Breast epithelium (tissue), 4 donors: ENCODE measurements around the gene CYP27C1. TPM values are rescaled to one million over a fixed set of nuclear protein-coding genes. Genes with fewer than 3 reads are reported as not detected.
"Not testable (repeated sequence)": the region's sequence is repeated elsewhere in the genome, so short reads cannot be mapped to it uniquely, and the experiment has no call there.

Experiments
- DNase-seq, 2 donors: peaks; one replicate each; pipeline ENCODE4 v3.0.0-alpha.2; 2019; ENCODE audit warnings: low spot score in 2 of 2
- H3K27ac ChIP-seq, 2 donors: fragments of 200-600 bp; sonication (generic) in 1 of 2; one replicate each; pipeline ENCODE4 v1.5.1; 2016 to 2019; ENCODE audit warnings: mild to moderate bottlenecking in 1 of 2
- H3K27me3 ChIP-seq, 2 donors: fragments of 200-600 bp; sonication (generic) in 1 of 2; one replicate each; pipeline versions ENCODE4 v1.5.1 to v1.6.0; 2017 to 2019; ENCODE audit warnings: control low read depth in 1 of 2, mild to moderate bottlenecking in 1 of 2
- H3K36me3 ChIP-seq: fragments of 200-600 bp; one replicate; pipeline ENCODE4 v1.5.1; 2019
- H3K4me1 ChIP-seq, 2 donors: fragments of 200-600 bp; sonication (generic); one replicate each; pipeline ENCODE4 v1.5.1; 2016 to 2019; ENCODE audit warnings: control low read depth in 1 of 2
- H3K4me3 ChIP-seq, 3 donors: fragments of 200-600 bp; sonication (generic); 1 replicate in 2 of 3; 2 replicates in 1 of 3; pipeline ENCODE4 v1.5.1; 2016 to 2019; ENCODE audit warnings: mild to moderate bottlenecking in 3 of 3, moderate library complexity in 2 of 3
- H3K9me3 ChIP-seq, 2 donors: fragments of 200-600 bp; sonication (generic) in 1 of 2; one replicate each; pipeline ENCODE4 v1.5.1; 2016 to 2019; ENCODE audit warnings: control low read depth in 1 of 2
- POLR2A ChIP-seq: fragments of 450-650 bp; IDR thresholded peaks from one replicate; pipeline ENCODE4 v1.6.1; 2016; ENCODE audit warnings: antibody characterized with exemption, mild to moderate bottlenecking, moderate library complexity
- POLR2AphosphoS5 ChIP-seq, 3 donors: sonication (generic); formaldehyde crosslinking; IDR thresholded peaks; one replicate each; pipeline ENCODE4 v1.6.1; 2017; ENCODE audit warnings: antibody characterized with exemption in 3 of 3
- intact Hi-C: fragments of 100-400 bp; cut with DNase I; formaldehyde crosslinking; loops from one replicate; pipeline ENCODE4 v1.15.1; 2023; ENCODE audit warnings: low total_unique reads
- total RNA-seq, 3 donors: library from RNA; depleted of rRNA; stranded (reverse); fragments of >200 nt; gene quantifications; one replicate each; pipeline ENCODE4 v1.1.0, GENCODE V29; 2016
- TF ChIP-seq, protein P1 (sequence below), 3 donors: fragments of 450-650 bp; IDR thresholded peaks; one replicate each; pipeline ENCODE4 v1.5.1; 2016 to 2017; ENCODE audit warnings: antibody characterized with exemption in 3 of 3, mild to moderate bottlenecking in 3 of 3, moderate library complexity in 3 of 3

CYP27C1 gene
- total RNA-seq, 3 donors from 2014 or later = 0.29 to 0.48 (median 0.33) TPM

DNA sequence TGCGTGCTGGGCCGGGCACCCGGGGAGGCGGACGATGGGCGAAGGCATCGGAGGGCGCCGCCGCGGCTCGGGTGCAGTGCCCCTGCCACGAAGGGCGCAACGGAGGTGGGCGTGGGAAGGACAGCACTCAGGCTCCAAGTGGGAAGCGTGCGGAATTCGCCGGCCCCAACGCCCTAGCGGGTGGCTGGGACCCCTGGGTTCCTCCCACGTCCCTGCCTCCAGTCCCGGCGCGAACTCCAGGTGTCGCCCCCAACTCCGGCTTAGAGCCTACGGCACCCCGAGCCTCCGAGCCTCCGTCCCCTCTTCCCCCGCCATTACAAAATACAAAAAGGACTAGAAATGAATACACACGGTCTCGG, 1.3 kb downstream of the CYP27C1 start:
- DNase-seq = no peak
- intact Hi-C loops = no loop called here
- Histone ChIP-seq H3K4me1 (peaks cover 0 to 11% of the 10 kb centered on the region in 2 donors), H3K27me3 (peaks cover 3 to 16% of the 10 kb centered on the region in 2 donors), H3K27ac (no peak overlapping the region), H3K9me3 (peaks cover 0 to under 1% of the 10 kb centered on the region in 2 donors), H3K4me3 (peak overlapping the region; percentile 56 to 80 (median 58)), H3K36me3 (no peaks in the 10 kb centered on the region)
- TF ChIP-seq POLR2AphosphoS5 (IDR thresholded peaks at IDR 0.05) (no peak), POLR2A (no peak)
- TF ChIP-seq, protein P1, sequence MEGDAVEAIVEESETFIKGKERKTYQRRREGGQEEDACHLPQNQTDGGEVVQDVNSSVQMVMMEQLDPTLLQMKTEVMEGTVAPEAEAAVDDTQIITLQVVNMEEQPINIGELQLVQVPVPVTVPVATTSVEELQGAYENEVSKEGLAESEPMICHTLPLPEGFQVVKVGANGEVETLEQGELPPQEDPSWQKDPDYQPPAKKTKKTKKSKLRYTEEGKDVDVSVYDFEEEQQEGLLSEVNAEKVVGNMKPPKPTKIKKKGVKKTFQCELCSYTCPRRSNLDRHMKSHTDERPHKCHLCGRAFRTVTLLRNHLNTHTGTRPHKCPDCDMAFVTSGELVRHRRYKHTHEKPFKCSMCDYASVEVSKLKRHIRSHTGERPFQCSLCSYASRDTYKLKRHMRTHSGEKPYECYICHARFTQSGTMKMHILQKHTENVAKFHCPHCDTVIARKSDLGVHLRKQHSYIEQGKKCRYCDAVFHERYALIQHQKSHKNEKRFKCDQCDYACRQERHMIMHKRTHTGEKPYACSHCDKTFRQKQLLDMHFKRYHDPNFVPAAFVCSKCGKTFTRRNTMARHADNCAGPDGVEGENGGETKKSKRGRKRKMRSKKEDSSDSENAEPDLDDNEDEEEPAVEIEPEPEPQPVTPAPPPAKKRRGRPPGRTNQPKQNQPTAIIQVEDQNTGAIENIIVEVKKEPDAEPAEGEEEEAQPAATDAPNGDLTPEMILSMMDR (IDR thresholded peaks at IDR 0.05) = no peak

DNA sequence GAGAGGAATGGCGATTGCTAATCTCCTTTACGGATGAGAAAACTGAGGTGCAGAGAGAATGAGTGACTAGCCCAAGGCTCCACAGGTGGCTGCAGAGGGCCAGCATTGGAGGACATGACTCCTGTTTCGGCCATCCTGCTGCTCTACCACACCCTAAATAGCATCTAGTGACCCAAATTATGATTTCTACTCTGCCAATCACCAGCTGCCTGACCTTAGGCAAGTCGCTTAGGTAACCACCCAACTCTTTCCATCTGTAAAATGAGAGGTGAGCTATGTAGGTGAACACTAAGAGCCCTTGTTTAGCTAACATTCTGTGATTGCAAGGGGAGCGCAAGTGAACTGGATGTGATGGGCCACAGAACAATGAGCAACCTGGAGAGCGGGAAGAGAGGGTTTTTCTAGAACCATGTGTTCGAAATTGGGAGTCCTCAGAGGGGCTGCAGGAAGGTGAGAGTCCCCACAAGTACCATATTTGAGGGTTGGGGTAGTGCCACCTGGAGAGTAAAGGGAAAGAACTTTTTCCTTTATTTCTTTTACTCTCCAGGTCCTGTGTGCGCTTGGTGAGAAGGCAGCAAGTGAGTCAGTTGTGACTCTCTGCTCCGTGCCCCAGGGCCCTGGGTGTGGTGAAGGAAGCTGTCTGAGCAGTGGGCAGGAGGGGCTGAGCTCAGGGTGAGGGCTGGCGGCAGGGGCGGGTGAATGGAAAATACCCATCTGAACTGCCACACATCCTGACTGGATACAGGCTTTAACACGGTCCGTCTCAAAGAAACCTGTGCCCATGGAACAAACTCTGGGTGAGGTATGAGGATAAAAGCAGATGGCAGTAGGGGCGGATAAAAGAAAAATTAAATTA, 2.4 kb downstream of the CYP27C1 start:
- no peak overlapping the region for H3K27ac ChIP-seq
- H3K27me3 ChIP-seq = peaks cover 3 to 16% of the 10 kb centered on the region in 2 donors
- H3K36me3 ChIP-seq = no peaks in the 10 kb centered on the region
- DNase-seq = no peak
- peaks cover 0 to 11% of the 10 kb centered on the region in 2 donors for H3K4me1 ChIP-seq
- no peak overlapping the region for H3K4me3 ChIP-seq
- TF ChIP-seq, protein P1 (IDR thresholded peaks at IDR 0.05) = no peak
- TF ChIP-seq POLR2A (no peak), POLR2AphosphoS5 (IDR thresholded peaks at IDR 0.05) (no peak)
- intact Hi-C loops = no loop called here
- peaks cover 0 to 7% of the 10 kb centered on the region in 2 donors for H3K9me3 ChIP-seq

DNA sequence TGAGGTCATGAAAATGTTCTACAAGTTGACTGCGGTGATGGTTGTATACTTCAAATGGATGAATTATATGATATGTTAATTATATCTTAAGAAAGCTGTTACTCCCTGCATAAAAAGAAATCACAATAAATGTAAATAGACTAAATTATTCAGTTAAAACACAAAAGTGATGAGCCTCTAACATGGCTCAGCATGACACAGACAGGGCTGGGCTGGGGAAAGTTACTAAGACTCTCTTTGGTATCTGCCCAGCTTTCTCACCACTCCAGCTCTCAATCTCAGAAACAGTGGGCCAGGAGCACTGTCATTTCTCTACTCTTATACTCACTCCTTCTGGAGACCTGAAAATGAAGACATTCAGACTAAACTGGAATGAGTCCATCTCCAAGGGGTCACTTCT, 3.5 kb downstream of the CYP27C1 start:
- intact Hi-C loops = no loop called here
- no peak overlapping the region for H3K27ac ChIP-seq
- no peak for TF ChIP-seq POLR2AphosphoS5 (IDR thresholded peaks at IDR 0.05)
- no peak for TF ChIP-seq POLR2A
- TF ChIP-seq, protein P1 (IDR thresholded peaks at IDR 0.05) = no peak
- no peak overlapping the region for H3K4me3 ChIP-seq
- peaks cover 3 to 16% of the 10 kb centered on the region in 2 donors for H3K27me3 ChIP-seq
- H3K9me3 ChIP-seq = peaks cover 0 to 7% of the 10 kb centered on the region in 2 donors
- DNase-seq = no peak
- peaks cover 0 to 11% of the 10 kb centered on the region in 2 donors for H3K4me1 ChIP-seq
- H3K36me3 ChIP-seq = no peaks in the 10 kb centered on the region

DNA sequence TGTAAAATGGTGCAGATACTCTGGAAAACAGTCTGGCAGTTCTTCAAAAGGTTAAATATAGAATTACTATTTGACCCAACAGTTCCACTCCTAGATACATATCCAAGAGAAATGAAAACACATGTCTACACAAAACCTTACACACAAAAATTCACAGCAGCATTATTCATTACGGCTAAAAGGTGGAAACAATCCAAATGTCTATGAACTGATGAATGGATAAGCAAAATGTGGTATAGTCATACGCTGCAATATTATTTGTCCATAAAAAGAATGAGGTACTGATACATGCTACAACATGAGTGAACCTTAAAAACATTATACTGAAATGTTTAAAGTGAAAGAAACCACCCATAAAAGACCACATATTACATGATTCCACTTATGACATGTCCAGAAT, 4.0 kb downstream of the CYP27C1 start:
- H3K4me3 ChIP-seq = no peak overlapping the region
- DNase-seq = no peak
- no peak overlapping the region for H3K27ac ChIP-seq
- H3K27me3 ChIP-seq = peaks cover 3 to 16% of the 10 kb centered on the region in 2 donors
- H3K36me3 ChIP-seq = no peaks in the 10 kb centered on the region
- no peak for TF ChIP-seq POLR2A
- no peak for TF ChIP-seq POLR2AphosphoS5 (IDR thresholded peaks at IDR 0.05)
- TF ChIP-seq, protein P1 (IDR thresholded peaks at IDR 0.05) = no peak
- intact Hi-C loops = no loop called here
- H3K4me1 ChIP-seq = peaks cover 0 to 11% of the 10 kb centered on the region in 2 donors
- H3K9me3 ChIP-seq = peaks cover 0 to 7% of the 10 kb centered on the region in 2 donors

DNA sequence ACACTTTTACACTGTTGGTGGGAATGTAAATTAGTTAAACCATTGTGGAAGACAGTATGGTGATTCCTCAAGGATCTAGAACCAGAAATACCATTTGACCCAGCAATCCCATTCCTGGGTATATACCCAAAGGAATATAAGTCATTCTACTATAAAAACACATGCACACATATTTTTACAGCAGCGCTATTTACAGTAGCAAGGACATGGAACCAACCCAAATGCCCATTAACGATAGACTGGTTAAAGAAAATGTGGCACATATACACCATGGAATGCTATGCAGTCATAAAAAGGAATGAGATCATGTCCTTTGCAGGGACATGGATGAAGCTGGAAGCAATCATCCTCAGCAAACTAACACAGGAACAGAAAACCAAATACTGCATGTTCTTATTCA, 5.9 kb downstream of the CYP27C1 start:
- H3K4me3 ChIP-seq, H3K27ac ChIP-seq, H3K4me1 ChIP-seq, H3K27me3 ChIP-seq, H3K9me3 ChIP-seq, intact Hi-C loops, DNase-seq, H3K36me3 ChIP-seq: not testable (repeated sequence)
